ENCODE results near the gene CEMIP. TPM values are rescaled to one million over a fixed set of nuclear protein-coding genes. Genes with fewer than 3 reads are reported as not detected.
A peak's percentile ranks its signal among the peaks of the same experiment; 100 is the strongest.

CEMIP gene
- polyA plus RNA-seq, 2 of the 4 experiments (the other 2 are of a cell fraction) = 0.54 to 0.84 TPM

- DNase-seq (ENCODE audit: low read depth in 1 of 2, low spot score in 1 of 2) (no peak), ATAC-seq (no peak), FAIRE-seq (no peak)
- TF ChIP-seq, protein P1, sequence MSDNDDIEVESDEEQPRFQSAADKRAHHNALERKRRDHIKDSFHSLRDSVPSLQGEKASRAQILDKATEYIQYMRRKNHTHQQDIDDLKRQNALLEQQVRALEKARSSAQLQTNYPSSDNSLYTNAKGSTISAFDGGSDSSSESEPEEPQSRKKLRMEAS (IDR thresholded peaks at IDR 0.05) = no peak
- TF ChIP-seq HOXA7 (CRISPR knock-in tag; IDR thresholded peaks at IDR 0.05) (no peak), HMGXB4 (CRISPR knock-in tag; IDR thresholded peaks at IDR 0.05; ENCODE audit: borderline replicate concordance) (no peak), CBX2 (IDR thresholded peaks at IDR 0.05; ENCODE audit: borderline replicate concordance, low read depth) (no peak), MAZ (IDR thresholded peaks at IDR 0.05; ENCODE audit: borderline replicate concordance, low read depth, low read length) (no peak), CHD4 (IDR thresholded peaks at IDR 0.05; ENCODE audit: borderline replicate concordance) (no peak), NR3C1 (IDR thresholded peaks at IDR 0.05) (no peak), GATA3 (IDR thresholded peaks at IDR 0.05; ENCODE audit: borderline replicate concordance) (no peak), FOSL2 (IDR thresholded peaks at IDR 0.05) (no peak), FOSL2 (CRISPR knock-in tag; IDR thresholded peaks at IDR 0.05) (no peak), PBX3 (IDR thresholded peaks at IDR 0.05) (no peak), ZC3H11A (IDR thresholded peaks at IDR 0.05) (no peak), KDM1A (IDR thresholded peaks at IDR 0.05; ENCODE audit: low read depth) (no peak)
- 72% methylated on average over 7 of the region's 7 CpGs for WGBS (ENCODE audit: missing lambda C conversion rate)
- no peaks in the 10 kb centered on the region for H3K9me3 ChIP-seq
- H3K27ac ChIP-seq = no peak overlapping the region
- POLR2A ChIA-PET = no interaction called here
- no peak overlapping the region for H3K4me2 ChIP-seq
- CTCF ChIA-PET = interaction anchor here (0.7 to 4.2 kb wide), 6 partner anchors 9 to 496 kb away, joined by 3 to 39 read pairs (median 6); partner anchors contain the start of gene CEMIP
- 0 out of 3 replicates have a peak, but pooled peaks cover 4% of the 10 kb centered on the region for H3K4me1 ChIP-seq
- H3K4me3 ChIP-seq = no peak overlapping the region
Observed at GRCh38 chr15:80769829-80770705, 9.1 kb upstream of the CEMIP start.

- ATAC-seq = no peak
- FAIRE-seq = peak; percentile 67
- no peak for DNase-seq (ENCODE audit: low read depth in 1 of 2, low spot score in 1 of 2)
- Histone ChIP-seq H3K9me3 (no peaks in the 10 kb centered on the region), H3K4me1 (no peaks in the 10 kb centered on the region), H3K4me3 (no peak overlapping the region), H3K27ac (no peak overlapping the region), H3K4me2 (no peak overlapping the region)
- TF ChIP-seq MAZ (IDR thresholded peaks at IDR 0.05; ENCODE audit: borderline replicate concordance, low read depth, low read length) (no peak), BHLHE40 (IDR thresholded peaks at IDR 0.05; ENCODE audit: low read depth, low read length) (no peak), USF2 (IDR thresholded peaks at IDR 0.05) (no peak), CBX8 (IDR thresholded peaks at IDR 0.05) (no peak), CBX2 (IDR thresholded peaks at IDR 0.05; ENCODE audit: borderline replicate concordance, low read depth) (no peak), MYC (IDR thresholded peaks at IDR 0.05; ENCODE audit: borderline replicate concordance, low read length) (no peak), HOXA7 (CRISPR knock-in tag; IDR thresholded peaks at IDR 0.05) (no peak), JUN (IDR thresholded peaks at IDR 0.05) (no peak), CHD2 (IDR thresholded peaks at IDR 0.05; ENCODE audit: low read length, partially characterized antibody) (no peak), KDM1A (IDR thresholded peaks at IDR 0.05; ENCODE audit: low read depth) (no peak), MAFK (IDR thresholded peaks at IDR 0.05; ENCODE audit: partially characterized antibody) (no peak), NPAS2 (CRISPR knock-in tag; IDR thresholded peaks at IDR 0.05; ENCODE audit: borderline replicate concordance) (no peak), CEBPB (IDR thresholded peaks at IDR 0.05) (no peak), RFX5 (IDR thresholded peaks at IDR 0.05) (no peak), EHF (CRISPR knock-in tag; IDR thresholded peaks at IDR 0.05) (no peak), PBX3 (IDR thresholded peaks at IDR 0.05) (no peak), SMC3 (IDR thresholded peaks at IDR 0.05) (no peak)
- TF ChIP-seq, protein P2, sequence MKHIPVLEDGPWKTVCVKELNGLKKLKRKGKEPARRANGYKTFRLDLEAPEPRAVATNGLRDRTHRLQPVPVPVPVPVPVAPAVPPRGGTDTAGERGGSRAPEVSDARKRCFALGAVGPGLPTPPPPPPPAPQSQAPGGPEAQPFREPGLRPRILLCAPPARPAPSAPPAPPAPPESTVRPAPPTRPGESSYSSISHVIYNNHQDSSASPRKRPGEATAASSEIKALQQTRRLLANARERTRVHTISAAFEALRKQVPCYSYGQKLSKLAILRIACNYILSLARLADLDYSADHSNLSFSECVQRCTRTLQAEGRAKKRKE (CRISPR knock-in tag; IDR thresholded peaks at IDR 0.05; ENCODE audit: low read depth) = no peak
- CTCF ChIA-PET = interaction anchor here (0.7 to 4.2 kb wide), 8 partner anchors 9 to 317 kb away, joined by 3 to 39 read pairs (median 4); no protein-coding TSS in a partner anchor
- POLR2A ChIA-PET = no interaction called here
- WGBS (ENCODE audit: missing lambda C conversion rate) = 73% methylated on average over 8 of the region's 8 CpGs
Observed at GRCh38 chr15:80773122-80773551, 6.0 kb upstream of the CEMIP start.
